Thoracic aorta (tissue), 2 donors: Measurements from ENCODE around the gene AZGP1. TPM values are rescaled to one million over a fixed set of nuclear protein-coding genes. Genes with fewer than 3 reads are reported as not detected.
"Not testable (repeated sequence)": the region's sequence is repeated elsewhere in the genome, so short reads cannot be mapped to it uniquely, and the experiment has no call there.

Source experiments
- ATAC-seq: fragments of 150-250 bp; one replicate; pipeline ENCODE4 v1.8.0; 2017; ENCODE audit warnings: low read depth; ENCODE audit not compliant: insufficient number of reproducible peaks, low FRiP score
- DNase-seq: peaks from one replicate; pipeline ENCODE4 v3.0.0-alpha.2; 2020; ENCODE audit warnings: low spot score
- H3K27ac ChIP-seq, 2 donors: fragments of 200-600 bp; sonication (generic); 1 replicate in 1 of 2; 2 replicates in 1 of 2; pipeline ENCODE4 v1.5.1; 2016; ENCODE audit warnings: mild to moderate bottlenecking in 2 of 2, moderate library complexity in 2 of 2
- H3K27me3 ChIP-seq: fragments of 200-600 bp; sonication (generic); replicated peaks from 2 replicates; pipeline ENCODE4 v1.6.0; 2016; ENCODE audit warnings: mild to moderate bottlenecking; ENCODE audit not compliant: insufficient read depth
- H3K36me3 ChIP-seq: fragments of 200-600 bp; sonication (generic); one replicate; pipeline ENCODE4 v1.5.1; 2016
- H3K4me1 ChIP-seq, 2 donors: fragments of 200-600 bp; sonication (generic); 1 replicate in 1 of 2; 2 replicates in 1 of 2; pipeline versions ENCODE4 v1.5.1 to v1.6.0; 2016; ENCODE audit warnings: low read depth in 2 of 2, mild to moderate bottlenecking in 1 of 2; ENCODE audit not compliant: control insufficient read depth in 1 of 2
- H3K4me3 ChIP-seq: fragments of 200-600 bp; sonication (generic); 2 replicates; pipeline ENCODE4 v1.5.1; 2016; ENCODE audit warnings: mild to moderate bottlenecking
- H3K9me3 ChIP-seq: fragments of 200-600 bp; sonication (generic); 2 replicates; pipeline ENCODE4 v1.5.1; 2016
- total RNA-seq, 2 donors: library from RNA; depleted of rRNA; stranded (reverse); fragments of >200 nt; gene quantifications; one replicate each; pipeline versions ENCODE4 v1.1.0 to v1.2.3, GENCODE V29; 2016
- TF ChIP-seq, protein P1 (sequence below): fragments of 200-600 bp; sonication (generic); IDR thresholded peaks from one replicate; pipeline ENCODE4 v1.5.1; 2019; ENCODE audit warnings: antibody characterized with exemption

The AZGP1 gene
- total RNA-seq, 2 donors from 2014 or later: 2.3 TPM; not detected in 1

DNA sequence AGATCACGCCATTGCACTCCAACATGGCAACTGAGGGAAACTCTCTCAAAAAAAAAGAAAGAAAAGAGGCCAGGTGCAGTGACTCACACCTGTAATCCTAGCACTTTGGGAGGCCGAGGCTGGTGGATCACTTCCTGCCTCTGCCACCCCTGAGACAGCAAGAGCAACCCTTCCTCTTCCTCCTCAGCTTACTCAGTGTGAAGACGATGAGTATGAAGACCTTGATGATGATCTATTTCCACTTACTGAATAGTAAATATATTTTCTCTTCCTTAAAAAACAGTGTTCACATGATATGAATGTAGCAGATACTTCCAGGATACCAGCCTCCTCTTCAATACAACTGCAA, 37.5 kb upstream of the AZGP1 start:
- Histone ChIP-seq H3K36me3 (no peaks in the 10 kb centered on the region), H3K4me1 (peaks cover 15 to 21% of the 10 kb centered on the region in 2 donors), H3K9me3 (no peaks in the 10 kb centered on the region), H3K4me3 (no peak overlapping the region), H3K27me3 (no peaks in the 10 kb centered on the region), H3K27ac (no peak overlapping the region)
- TF ChIP-seq, protein P1, sequence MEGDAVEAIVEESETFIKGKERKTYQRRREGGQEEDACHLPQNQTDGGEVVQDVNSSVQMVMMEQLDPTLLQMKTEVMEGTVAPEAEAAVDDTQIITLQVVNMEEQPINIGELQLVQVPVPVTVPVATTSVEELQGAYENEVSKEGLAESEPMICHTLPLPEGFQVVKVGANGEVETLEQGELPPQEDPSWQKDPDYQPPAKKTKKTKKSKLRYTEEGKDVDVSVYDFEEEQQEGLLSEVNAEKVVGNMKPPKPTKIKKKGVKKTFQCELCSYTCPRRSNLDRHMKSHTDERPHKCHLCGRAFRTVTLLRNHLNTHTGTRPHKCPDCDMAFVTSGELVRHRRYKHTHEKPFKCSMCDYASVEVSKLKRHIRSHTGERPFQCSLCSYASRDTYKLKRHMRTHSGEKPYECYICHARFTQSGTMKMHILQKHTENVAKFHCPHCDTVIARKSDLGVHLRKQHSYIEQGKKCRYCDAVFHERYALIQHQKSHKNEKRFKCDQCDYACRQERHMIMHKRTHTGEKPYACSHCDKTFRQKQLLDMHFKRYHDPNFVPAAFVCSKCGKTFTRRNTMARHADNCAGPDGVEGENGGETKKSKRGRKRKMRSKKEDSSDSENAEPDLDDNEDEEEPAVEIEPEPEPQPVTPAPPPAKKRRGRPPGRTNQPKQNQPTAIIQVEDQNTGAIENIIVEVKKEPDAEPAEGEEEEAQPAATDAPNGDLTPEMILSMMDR: no peak
- no peak for ATAC-seq
- DNase-seq: no peak

DNA sequence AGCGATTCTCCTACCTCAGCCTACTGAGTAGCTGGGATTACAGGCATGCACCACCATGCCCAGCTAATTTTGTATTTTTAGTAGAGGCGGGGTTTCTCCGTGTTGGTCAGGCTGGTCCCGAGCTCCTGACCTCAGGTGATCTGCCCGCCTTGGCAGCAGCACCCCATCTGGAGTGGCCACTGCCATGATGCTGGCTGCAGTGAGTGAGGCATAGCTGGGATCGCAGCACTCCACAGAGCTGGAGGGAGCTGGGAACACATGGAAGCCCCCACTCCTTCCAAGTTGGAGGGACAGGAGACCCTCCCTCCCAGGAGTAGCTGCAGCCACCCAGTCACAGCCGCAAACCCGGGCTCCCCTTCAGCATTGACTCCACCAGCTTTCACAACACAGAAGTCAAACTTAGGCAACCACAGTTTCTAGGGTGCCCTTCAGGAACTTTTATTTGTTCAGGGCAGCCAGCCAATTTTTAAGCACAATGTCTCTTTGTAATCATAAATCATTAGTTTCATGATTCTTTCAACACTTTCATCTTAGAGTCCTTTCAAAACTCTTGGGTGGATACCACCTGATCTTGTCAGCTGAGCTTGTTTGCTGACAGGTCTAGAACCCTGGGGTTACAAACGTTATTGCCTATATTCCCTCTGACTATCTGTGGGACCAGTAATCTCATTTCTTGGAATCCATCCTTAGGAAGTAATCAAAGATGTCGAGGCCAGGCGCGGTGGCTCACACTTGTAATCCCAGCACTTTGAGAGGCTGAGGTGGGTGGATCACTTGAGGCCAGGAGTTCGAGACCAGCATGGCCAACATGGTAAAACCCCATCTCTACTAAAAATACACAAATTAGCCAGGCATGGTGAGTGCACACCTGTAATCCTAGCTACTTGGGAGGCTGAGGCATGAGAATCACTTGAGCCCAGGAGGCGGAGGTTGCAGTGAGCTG, 36.8 kb upstream of the AZGP1 start:
- ATAC-seq, H3K27me3 ChIP-seq, H3K4me3 ChIP-seq, DNase-seq, H3K27ac ChIP-seq, H3K9me3 ChIP-seq, H3K36me3 ChIP-seq: not testable (repeated sequence)
- peaks cover 14 to 15% of the 10 kb centered on the region in 2 donors for H3K4me1 ChIP-seq

- no peaks in the 10 kb centered on the region for H3K9me3 ChIP-seq
- H3K4me1 ChIP-seq: peaks cover 3 to 4% of the 10 kb centered on the region in 2 donors
- H3K27ac ChIP-seq: no peak overlapping the region
- DNase-seq (no peak), ATAC-seq (no peak)
- TF ChIP-seq, protein P1: no peak
- no peaks in the 10 kb centered on the region for H3K27me3 ChIP-seq
- no peaks in the 10 kb centered on the region for H3K36me3 ChIP-seq
- no peak overlapping the region for H3K4me3 ChIP-seq
Measured at GRCh38 chr7:100011516-100011915, 35.7 kb upstream of the AZGP1 start.

DNA sequence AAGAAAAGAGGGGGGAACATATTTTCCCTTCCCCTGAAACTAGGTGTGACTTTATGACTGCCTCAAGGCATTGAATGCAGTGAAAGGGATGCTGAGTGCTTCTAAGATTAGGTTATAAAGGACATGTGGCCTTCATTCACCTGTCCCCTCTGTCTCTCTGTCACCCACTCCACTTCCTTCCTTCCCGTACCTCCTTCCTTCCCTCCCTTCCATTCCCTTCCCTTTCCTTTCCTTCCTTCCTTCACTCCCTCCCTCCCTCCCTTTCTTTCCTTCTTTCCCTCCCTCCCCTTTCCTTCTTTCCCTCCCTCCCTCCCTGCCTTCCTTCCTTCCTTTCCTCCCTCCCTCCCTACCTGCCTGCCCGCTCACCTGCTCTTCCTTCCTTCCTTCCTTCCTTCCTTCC, 35.1 kb upstream of the AZGP1 start:
- TF ChIP-seq, protein P1: no peak
- DNase-seq (no peak), ATAC-seq (no peak)
- Histone ChIP-seq H3K4me3 (no peak overlapping the region), H3K9me3 (no peaks in the 10 kb centered on the region), H3K4me1 (no peaks in the 10 kb centered on the region), H3K27ac (no peak overlapping the region), H3K27me3 (no peaks in the 10 kb centered on the region), H3K36me3 (no peaks in the 10 kb centered on the region)

DNA sequence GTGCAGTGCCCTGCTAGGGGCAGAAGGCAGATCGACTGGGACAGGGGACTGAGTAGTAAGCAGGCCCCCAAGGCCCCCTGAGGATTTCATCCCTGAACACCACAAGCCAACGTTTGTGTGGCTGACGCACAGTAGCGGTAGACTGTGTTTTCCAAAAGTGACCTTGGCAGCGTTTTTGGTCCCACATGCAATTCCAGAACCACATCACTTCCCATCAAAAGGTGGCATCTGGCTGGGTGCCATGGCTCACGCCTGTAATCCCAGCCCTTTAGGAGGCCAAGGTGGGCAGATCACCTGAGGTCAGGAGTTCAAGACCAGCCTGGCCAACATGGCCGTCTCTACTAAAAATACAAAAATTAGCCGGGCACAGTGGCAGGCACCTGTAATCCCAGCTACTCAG, 34.1 kb upstream of the AZGP1 start:
- not testable (repeated sequence) for DNase-seq, ATAC-seq, H3K36me3 ChIP-seq, H3K27ac ChIP-seq, H3K4me1 ChIP-seq, H3K4me3 ChIP-seq, H3K27me3 ChIP-seq, H3K9me3 ChIP-seq

DNA sequence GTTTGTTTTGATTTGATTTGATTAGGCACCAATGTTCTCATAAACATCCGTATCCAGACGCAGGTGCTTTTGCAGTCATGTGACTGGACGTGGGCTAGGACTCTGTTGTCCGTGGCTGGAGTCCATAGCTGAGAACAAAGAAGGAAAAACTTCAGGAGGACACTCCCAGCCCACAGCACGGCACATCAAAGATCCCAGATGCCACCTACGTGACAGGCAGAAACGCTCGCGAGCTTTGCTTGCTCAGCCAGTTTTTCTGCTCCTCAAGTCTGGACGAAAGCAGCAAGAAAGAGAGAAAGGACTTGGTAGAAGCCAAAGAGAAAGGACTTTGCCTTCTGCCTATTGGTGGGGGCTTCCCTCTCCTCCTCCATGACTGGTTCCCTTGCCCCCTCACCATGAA, 32.7 kb upstream of the AZGP1 start:
- no peaks in the 10 kb centered on the region for H3K9me3 ChIP-seq
- no peaks in the 10 kb centered on the region for H3K27me3 ChIP-seq
- ATAC-seq (no peak), DNase-seq (no peak)
- H3K27ac ChIP-seq: no peak overlapping the region
- TF ChIP-seq, protein P1: no peak
- no peak overlapping the region for H3K4me3 ChIP-seq
- no peaks in the 10 kb centered on the region for H3K4me1 ChIP-seq
- no peaks in the 10 kb centered on the region for H3K36me3 ChIP-seq
